ENCODE data around the gene ECE1. TPM values are rescaled to one million over a fixed set of nuclear protein-coding genes. Genes with fewer than 3 reads are reported as not detected.

The ECE1 gene
- total and polyA plus RNA-seq, 2 donors (not counting 3 experiments of a cell fraction or from before 2014, with no cell fraction given) = 437 to 562 TPM

DNA sequence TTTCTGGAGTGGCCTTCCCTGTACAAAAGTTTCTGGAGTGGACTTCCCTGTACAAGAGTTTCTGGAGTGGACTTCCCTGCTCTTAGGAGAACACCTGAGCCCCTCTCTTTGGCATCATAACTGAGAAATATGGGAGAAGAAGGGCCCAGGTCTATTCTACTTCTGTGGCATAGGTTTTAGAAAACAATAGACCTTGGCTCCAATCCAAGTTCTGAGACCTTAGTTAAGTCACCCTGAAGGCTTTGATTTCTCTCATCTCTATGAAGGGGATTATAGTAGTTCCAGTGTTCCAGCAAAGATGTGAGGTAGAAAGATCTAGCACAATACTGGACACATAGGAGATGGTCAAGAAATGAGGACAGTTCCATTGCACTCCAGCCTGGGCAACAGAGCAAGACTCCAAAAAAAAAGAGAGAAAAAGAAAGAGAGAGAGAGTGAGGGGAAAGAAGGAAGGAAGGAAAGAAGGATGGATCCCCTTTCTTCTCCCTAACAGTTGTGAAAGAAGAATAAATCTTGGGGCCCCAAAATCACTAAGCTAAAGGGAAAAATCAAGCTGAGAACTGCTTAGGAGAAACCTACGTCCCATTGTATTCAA, 100.3 kb downstream of the ECE1 start:
- ChIA-PET CTCF (interaction anchor here (0.9 to 1.7 kb wide), 6 partner anchors 8 to 493 kb away, joined by 3 to 6 read pairs (median 4); no protein-coding TSS in a partner anchor), POLR2A (no interaction called here)
- H3K4me3 ChIP-seq (replicated peaks in 1 of 3; ENCODE audit: insufficient read depth in 1 of 3, low read depth in 1 of 3, low read length in 3 of 3) = no peak overlapping the region
- dilution Hi-C loops (cut with MboI; ENCODE audit: extremely low pct_ligation_motif_present, low sequenced_read_pairs) (no loop called here), intact Hi-C loops (cut with micrococcal nuclease) (loop anchor here (10.0 kb wide), 1 partner anchor 665 kb away; no protein-coding TSS in a partner anchor)
- H3K36me3 ChIP-seq (ENCODE audit: control insufficient read depth in 2 of 2, extremely low read depth in 1 of 2, insufficient read depth in 2 of 2, low read length in 2 of 2) = no peaks in the 10 kb centered on the region
- H3K9me3 ChIP-seq (replicated peaks; ENCODE audit: control insufficient read depth, insufficient read depth, low read length) = no peaks in the 10 kb centered on the region
- H3K4me2 ChIP-seq (ENCODE audit: insufficient read depth, low read length) = no peak overlapping the region
- no peaks in the 10 kb centered on the region for H3K9me1 ChIP-seq (replicated peaks; ENCODE audit: control insufficient read depth, extremely low read depth, insufficient read depth, low read length)
- no peak overlapping the region for H3K9ac ChIP-seq (replicated peaks; ENCODE audit: extremely low read depth, insufficient read depth, low read length)
- FAIRE-seq (peak; percentile 76), DNase-seq (ENCODE audit: low read depth, low spot score) (peak; percentile 42)
- H3K27me3 ChIP-seq (ENCODE audit: control insufficient read depth in 2 of 2, insufficient read depth in 2 of 2, low read length in 2 of 2) = no peaks in the 10 kb centered on the region
- no TSS peak for BruUV-seq (replicated peaks)
- no peaks in the 10 kb centered on the region for H4K20me1 ChIP-seq (replicated peaks; ENCODE audit: control insufficient read depth, extremely low read depth, insufficient read depth, low read length)
- no peak overlapping the region for H3K27ac ChIP-seq (ENCODE audit: insufficient read depth, low read depth, low read length)
- TF ChIP-seq, protein P1, sequence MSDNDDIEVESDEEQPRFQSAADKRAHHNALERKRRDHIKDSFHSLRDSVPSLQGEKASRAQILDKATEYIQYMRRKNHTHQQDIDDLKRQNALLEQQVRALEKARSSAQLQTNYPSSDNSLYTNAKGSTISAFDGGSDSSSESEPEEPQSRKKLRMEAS (IDR thresholded peaks at IDR 0.05; ENCODE audit: insufficient read depth, insufficient read length) = no peak
- TF ChIP-seq GATA2 (IDR thresholded peaks at IDR 0.05; ENCODE audit: insufficient read depth, insufficient read length, low read depth, low read length) (no peak), JUN (IDR thresholded peaks at IDR 0.05; ENCODE audit: borderline replicate concordance, insufficient read depth, insufficient read length, low read depth) (no peak), POLR2A (IDR thresholded peaks at IDR 0.05; ENCODE audit: low read depth, low read length) (no peak)
- TF ChIP-seq, protein P2, sequence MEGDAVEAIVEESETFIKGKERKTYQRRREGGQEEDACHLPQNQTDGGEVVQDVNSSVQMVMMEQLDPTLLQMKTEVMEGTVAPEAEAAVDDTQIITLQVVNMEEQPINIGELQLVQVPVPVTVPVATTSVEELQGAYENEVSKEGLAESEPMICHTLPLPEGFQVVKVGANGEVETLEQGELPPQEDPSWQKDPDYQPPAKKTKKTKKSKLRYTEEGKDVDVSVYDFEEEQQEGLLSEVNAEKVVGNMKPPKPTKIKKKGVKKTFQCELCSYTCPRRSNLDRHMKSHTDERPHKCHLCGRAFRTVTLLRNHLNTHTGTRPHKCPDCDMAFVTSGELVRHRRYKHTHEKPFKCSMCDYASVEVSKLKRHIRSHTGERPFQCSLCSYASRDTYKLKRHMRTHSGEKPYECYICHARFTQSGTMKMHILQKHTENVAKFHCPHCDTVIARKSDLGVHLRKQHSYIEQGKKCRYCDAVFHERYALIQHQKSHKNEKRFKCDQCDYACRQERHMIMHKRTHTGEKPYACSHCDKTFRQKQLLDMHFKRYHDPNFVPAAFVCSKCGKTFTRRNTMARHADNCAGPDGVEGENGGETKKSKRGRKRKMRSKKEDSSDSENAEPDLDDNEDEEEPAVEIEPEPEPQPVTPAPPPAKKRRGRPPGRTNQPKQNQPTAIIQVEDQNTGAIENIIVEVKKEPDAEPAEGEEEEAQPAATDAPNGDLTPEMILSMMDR (IDR thresholded peaks at IDR 0.05; ENCODE audit: extremely low read depth in 1 of 2, insufficient read depth in 1 of 2, low read depth in 1 of 2, low read length in 2 of 2) = no peak
- H2AFZ ChIP-seq (ENCODE audit: low read depth, low read length) = no peak overlapping the region
- no peaks in the 10 kb centered on the region for H3K79me2 ChIP-seq (ENCODE audit: control insufficient read depth, insufficient read depth, low read length)
- H3K4me1 ChIP-seq (ENCODE audit: control insufficient read depth, extremely low read depth, insufficient read depth, low read length) = peaks cover 9% of the 10 kb centered on the region
